ENCODE data around the gene KCNJ5.

The KCNJ5 gene

GRCh38 chr11:128933481-128934178 is 42.5 kb downstream of the KCNJ5 start:
- no peak overlapping the region for H3K4me3 ChIP-seq (ENCODE audit: low read length)
- no peak for TF ChIP-seq ZNF274 (IDR thresholded peaks at IDR 0.05; ENCODE audit: low read depth, low read length)

- no peak for TF ChIP-seq ZNF274 (IDR thresholded peaks at IDR 0.05; ENCODE audit: low read depth, low read length)
- H3K4me3 ChIP-seq (ENCODE audit: low read length) = no peak overlapping the region
Measured at GRCh38 chr11:128934351-128934750, 43.2 kb downstream of the KCNJ5 start.

- no peak overlapping the region for H3K4me3 ChIP-seq (ENCODE audit: low read length)
- TF ChIP-seq ZNF274 (IDR thresholded peaks at IDR 0.05; ENCODE audit: low read depth, low read length) = no peak
Measured at GRCh38 chr11:128934926-128935325, 43.8 kb downstream of the KCNJ5 start.

GRCh38 chr11:128936606-128937251 is 45.6 kb downstream of the KCNJ5 start:
- no peak overlapping the region for H3K4me3 ChIP-seq (ENCODE audit: low read length)
- no peak for TF ChIP-seq ZNF274 (IDR thresholded peaks at IDR 0.05; ENCODE audit: low read depth, low read length)

GRCh38 chr11:128937480-128937879 is 46.3 kb downstream of the KCNJ5 start:
- TF ChIP-seq ZNF274 (IDR thresholded peaks at IDR 0.05; ENCODE audit: low read depth, low read length) = no peak
- no peak overlapping the region for H3K4me3 ChIP-seq (ENCODE audit: low read length)

GRCh38 chr11:128938156-128938885 is 47.2 kb downstream of the KCNJ5 start:
- TF ChIP-seq ZNF274 (IDR thresholded peaks at IDR 0.05; ENCODE audit: low read depth, low read length) = no peak
- no peak overlapping the region for H3K4me3 ChIP-seq (ENCODE audit: low read length)

GRCh38 chr11:128939591-128939990 is 48.4 kb downstream of the KCNJ5 start:
- H3K4me3 ChIP-seq (ENCODE audit: low read length) = no peak overlapping the region
- no peak for TF ChIP-seq ZNF274 (IDR thresholded peaks at IDR 0.05; ENCODE audit: low read depth, low read length)

GRCh38 chr11:128940156-128940555 is 49.0 kb downstream of the KCNJ5 start:
- no peak overlapping the region for H3K4me3 ChIP-seq (ENCODE audit: low read length)
- TF ChIP-seq ZNF274 (IDR thresholded peaks at IDR 0.05; ENCODE audit: low read depth, low read length) = no peak

- no peak overlapping the region for H3K4me3 ChIP-seq (ENCODE audit: low read length)
- no peak for TF ChIP-seq ZNF274 (IDR thresholded peaks at IDR 0.05; ENCODE audit: low read depth, low read length)
Measured at GRCh38 chr11:128940603-128941002, 49.4 kb downstream of the KCNJ5 start.

- no peak overlapping the region for H3K4me3 ChIP-seq (ENCODE audit: low read length)
- TF ChIP-seq ZNF274 (IDR thresholded peaks at IDR 0.05; ENCODE audit: low read depth, low read length) = no peak
Measured at GRCh38 chr11:128941110-128941509, 50.0 kb downstream of the KCNJ5 start.

- H3K4me3 ChIP-seq (ENCODE audit: low read length) = no peak overlapping the region
- no peak for TF ChIP-seq ZNF274 (IDR thresholded peaks at IDR 0.05; ENCODE audit: low read depth, low read length)
Measured at GRCh38 chr11:128941573-128942271, 50.6 kb downstream of the KCNJ5 start.

GRCh38 chr11:128942272-128942612 is 51.1 kb downstream of the KCNJ5 start:
- no peak for TF ChIP-seq ZNF274 (IDR thresholded peaks at IDR 0.05; ENCODE audit: low read depth, low read length)
- H3K4me3 ChIP-seq (ENCODE audit: low read length) = no peak overlapping the region

- H3K4me3 ChIP-seq (ENCODE audit: low read length) = no peak within 1 kb of the TSS
- no peak for TF ChIP-seq ZNF274 (IDR thresholded peaks at IDR 0.05; ENCODE audit: low read depth, low read length)
Measured at GRCh38 chr11:128942817-128943427, 51.8 kb downstream of the KCNJ5 start, which contains the start of gene TP53AIP1. Gene TP53AIP1, minus strand, starts transcription at chr11:128942871. Its CDS starts 5,053 bp downstream, at chr11:128937818.

GRCh38 chr11:128943428-128943976 is 52.3 kb downstream of the KCNJ5 start:
- no peak overlapping the region for H3K4me3 ChIP-seq (ENCODE audit: low read length)
- no peak for TF ChIP-seq ZNF274 (IDR thresholded peaks at IDR 0.05; ENCODE audit: low read depth, low read length)

Measured in GM08714 (cell line).